Measurements from ENCODE around the gene ID2.

The ID2 gene

GRCh38 chr2:8659092-8659734, 22.6 kb upstream of the ID2 start (continued):
- TF ChIP-seq PRDM6 (tag by site-specific recombination; IDR thresholded peaks at IDR 0.05): no peak
- no peak for TF ChIP-seq SCRT1 (tag by site-specific recombination; IDR thresholded peaks at IDR 0.05; ENCODE audit: borderline replicate concordance)
- no peak for TF ChIP-seq ZNF555 (tag by site-specific recombination; conservative IDR thresholded peaks at IDR 0.05)
- no peak for TF ChIP-seq ZNF830 (tag by site-specific recombination; IDR thresholded peaks at IDR 0.05; ENCODE audit: low read depth)
- no peak for TF ChIP-seq ZNF843 (tag by site-specific recombination; IDR thresholded peaks at IDR 0.05)
- no peak for TF ChIP-seq ZNF239 (tag by site-specific recombination; IDR thresholded peaks at IDR 0.05)
- no peak for TF ChIP-seq ZNF654 (tag by site-specific recombination; IDR thresholded peaks at IDR 0.05; ENCODE audit: low read depth)

GRCh38 chr2:8659735-8660492, 21.9 kb upstream of the ID2 start:
- no peaks in the 10 kb centered on the region for H3K9me3 ChIP-seq (ENCODE audit: control insufficient read depth, insufficient read depth, low read depth, low read length)
- H3K27ac ChIP-seq (ENCODE audit: extremely low read depth, low read depth, low read length): no peak overlapping the region
- H3K36me3 ChIP-seq (ENCODE audit: control insufficient read depth in 2 of 2, insufficient read depth in 1 of 2, low read length in 2 of 2): no peaks in the 10 kb centered on the region
- no peaks in the 10 kb centered on the region for H3K4me1 ChIP-seq (ENCODE audit: control insufficient read depth, insufficient read depth, low read length)
- no peak overlapping the region for H3K4me3 ChIP-seq (ENCODE audit: low read depth, low read length)
- ChIA-PET POLR2A (interaction anchor here (0.9 kb wide), 1 partner anchor 22 kb away, joined by 3 read pairs; the partner anchor contains the start of gene ID2), CTCF (interaction anchor here (0.7 kb wide), 1 partner anchor 126 kb away, joined by 4 read pairs; no protein-coding TSS in a partner anchor)
- no peak for TF ChIP-seq HOXA7 (CRISPR knock-in tag; IDR thresholded peaks at IDR 0.05; ENCODE audit: borderline replicate concordance)
- no peak for TF ChIP-seq ZNF555 (tag by site-specific recombination; conservative IDR thresholded peaks at IDR 0.05)
- TF ChIP-seq ZNF701 (tag by site-specific recombination; IDR thresholded peaks at IDR 0.05): no peak
- TF ChIP-seq ZNF391 (tag by site-specific recombination; IDR thresholded peaks at IDR 0.05; ENCODE audit: borderline replicate concordance, low read depth): no peak
- no peak for TF ChIP-seq ZSCAN5A (tag by site-specific recombination; IDR thresholded peaks at IDR 0.05)
- no peak for TF ChIP-seq ZNF529 (tag by site-specific recombination; IDR thresholded peaks at IDR 0.05; ENCODE audit: insufficient replicate concordance)
- no peak for TF ChIP-seq ZNF302 (tag by site-specific recombination; IDR thresholded peaks at IDR 0.05; ENCODE audit: low read depth)
- TF ChIP-seq ZNF837 (tag by site-specific recombination; IDR thresholded peaks at IDR 0.05): no peak

GRCh38 chr2:8661235-8661634, 20.6 kb upstream of the ID2 start:
- H3K27ac ChIP-seq (ENCODE audit: extremely low read depth, low read depth, low read length): no peak overlapping the region
- peak; percentile 40; the same call in 1 of the 2 replicates for TF ChIP-seq ZNF133 (tag by site-specific recombination; IDR thresholded peaks at IDR 0.05)
- no peak for TF ChIP-seq ZNF623 (tag by site-specific recombination; IDR thresholded peaks at IDR 0.05)
- no peak overlapping the region for H3K4me3 ChIP-seq (ENCODE audit: low read depth, low read length)
- no peaks in the 10 kb centered on the region for H3K36me3 ChIP-seq (ENCODE audit: control insufficient read depth in 2 of 2, insufficient read depth in 1 of 2, low read length in 2 of 2)
- POLR2A ChIA-PET: no interaction called here
- no peaks in the 10 kb centered on the region for H3K9me3 ChIP-seq (ENCODE audit: control insufficient read depth, insufficient read depth, low read depth, low read length)
- H3K4me1 ChIP-seq (ENCODE audit: control insufficient read depth, insufficient read depth, low read length): no peaks in the 10 kb centered on the region
- CTCF ChIA-PET: no interaction called here

- H3K9me3 ChIP-seq (ENCODE audit: control insufficient read depth, insufficient read depth, low read depth, low read length): no peaks in the 10 kb centered on the region
- no peak overlapping the region for H3K4me3 ChIP-seq (ENCODE audit: low read depth, low read length)
- H3K36me3 ChIP-seq (ENCODE audit: control insufficient read depth in 2 of 2, insufficient read depth in 1 of 2, low read length in 2 of 2): no peaks in the 10 kb centered on the region
- POLR2A ChIA-PET: no interaction called here
- no peaks in the 10 kb centered on the region for H3K4me1 ChIP-seq (ENCODE audit: control insufficient read depth, insufficient read depth, low read length)
- no peak overlapping the region for H3K27ac ChIP-seq (ENCODE audit: extremely low read depth, low read depth, low read length)
- CTCF ChIA-PET: no interaction called here
- TF ChIP-seq ZNF677 (tag by site-specific recombination; IDR thresholded peaks at IDR 0.05) (no peak), ZNF423 (tag by site-specific recombination; IDR thresholded peaks at IDR 0.05) (no peak), CTCF (tag by site-specific recombination; IDR thresholded peaks at IDR 0.05) (no peak), ZNF175 (tag by site-specific recombination; IDR thresholded peaks at IDR 0.05) (no peak), ZNF350 (tag by site-specific recombination; IDR thresholded peaks at IDR 0.05) (no peak), ZNF843 (tag by site-specific recombination; IDR thresholded peaks at IDR 0.05) (no peak), ZNF174 (tag by site-specific recombination; IDR thresholded peaks at IDR 0.05) (no peak), ZIC2 (tag by site-specific recombination; IDR thresholded peaks at IDR 0.05) (no peak)
Measured at GRCh38 chr2:8661736-8662135, 20.1 kb upstream of the ID2 start.
